GM19395 (cell line): ENCODE data around the gene RTN4.

Experiments used
- ATAC-seq: cut with Tn5 transposase; IDR thresholded peaks from one replicate; pipeline ENCODE4 v1.9.1; 2021; ENCODE audit warnings: mild to moderate bottlenecking, moderate library complexity; ENCODE audit not compliant: unreplicated experiment

Gene RTN4

GRCh38 chr2:54957321-54957999 is 92.8 kb downstream of the RTN4 start:
- no peak for ATAC-seq

- ATAC-seq: no peak
Measured at GRCh38 chr2:54956111-54956627, 94.1 kb downstream of the RTN4 start.

DNA sequence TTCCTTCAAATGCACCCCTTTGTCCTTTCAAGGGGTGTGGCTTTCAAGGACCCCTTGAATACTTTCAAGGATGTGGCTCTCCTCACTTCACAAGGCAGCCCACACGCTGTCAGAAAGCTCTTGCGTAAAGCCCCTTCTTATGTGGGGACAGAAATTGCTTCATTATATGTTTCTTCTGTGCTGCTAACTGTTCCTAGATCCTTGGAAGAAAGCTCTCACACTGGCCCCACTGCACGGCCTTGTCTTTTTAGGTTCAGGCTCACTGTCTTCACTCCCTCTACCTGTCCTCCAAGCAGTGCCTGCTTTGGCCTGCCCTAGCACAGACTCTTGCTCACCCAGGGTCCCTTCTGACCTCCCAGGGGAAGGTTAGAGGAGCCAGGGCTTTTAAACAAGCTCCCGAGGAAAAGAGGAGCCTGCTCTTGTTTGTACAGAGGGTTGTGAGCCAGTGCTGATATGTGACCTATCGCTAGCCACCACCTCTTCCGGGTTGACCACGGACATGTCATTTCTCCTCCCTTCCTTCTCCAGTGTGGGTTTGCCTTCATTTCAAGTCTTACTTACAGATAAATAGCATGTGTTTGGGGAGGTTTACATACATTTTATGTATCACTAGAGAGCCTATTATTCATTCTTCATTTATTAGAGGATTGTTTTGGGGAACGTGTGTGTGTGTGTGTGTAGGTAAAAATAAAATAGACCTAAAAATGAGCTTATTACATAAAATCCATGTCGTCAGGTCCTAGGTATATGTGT is 94.7 kb downstream of the RTN4 start:
- ATAC-seq: no peak

GRCh38 chr2:54954705-54955357 is 95.4 kb downstream of the RTN4 start:
- no peak for ATAC-seq

- ATAC-seq: no peak
Measured at GRCh38 chr2:54954158-54954557, 96.1 kb downstream of the RTN4 start.

DNA sequence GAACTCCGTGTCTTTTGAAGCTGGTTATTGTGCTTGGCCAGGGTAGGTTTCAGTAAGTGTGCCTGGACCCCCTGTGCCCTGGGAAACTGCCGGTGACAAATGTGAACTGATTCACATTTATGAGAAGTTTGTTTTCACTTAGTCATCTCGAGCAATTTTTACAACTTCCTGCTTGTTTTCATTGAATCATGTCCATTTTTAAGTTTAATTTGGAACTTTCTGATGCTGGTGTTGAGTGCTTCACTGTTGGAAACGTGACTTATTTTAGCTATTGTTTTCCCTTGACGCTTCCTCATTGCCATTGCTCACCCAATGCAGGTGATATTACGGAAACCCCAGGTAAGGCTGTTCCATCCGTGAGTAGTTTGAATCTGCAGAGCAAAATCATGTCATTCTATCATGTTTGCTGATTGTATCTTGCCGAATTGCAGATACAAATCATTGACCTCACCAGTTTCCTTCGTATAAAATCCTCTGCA is 97.2 kb downstream of the RTN4 start:
- ATAC-seq: no peak

DNA sequence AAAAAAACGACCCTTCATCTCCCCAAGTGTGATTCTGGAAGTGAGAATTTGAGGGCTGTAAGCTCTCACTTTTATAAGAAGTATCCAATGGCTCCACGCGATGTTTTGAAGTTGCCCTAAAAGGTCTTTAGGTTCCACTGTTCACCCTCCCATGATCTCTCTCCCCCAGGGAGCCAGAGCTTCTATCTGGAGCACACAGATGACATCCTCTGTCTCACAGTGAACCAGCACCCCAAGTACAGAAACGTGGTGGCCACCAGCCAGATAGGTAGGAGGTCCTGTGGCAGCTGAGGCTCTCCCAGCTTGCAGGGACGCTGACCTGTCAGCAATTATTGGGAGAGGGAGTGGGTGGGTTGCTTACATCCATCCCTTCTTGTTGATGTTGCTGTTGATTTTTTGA is 97.8 kb downstream of the RTN4 start:
- no peak for ATAC-seq

DNA sequence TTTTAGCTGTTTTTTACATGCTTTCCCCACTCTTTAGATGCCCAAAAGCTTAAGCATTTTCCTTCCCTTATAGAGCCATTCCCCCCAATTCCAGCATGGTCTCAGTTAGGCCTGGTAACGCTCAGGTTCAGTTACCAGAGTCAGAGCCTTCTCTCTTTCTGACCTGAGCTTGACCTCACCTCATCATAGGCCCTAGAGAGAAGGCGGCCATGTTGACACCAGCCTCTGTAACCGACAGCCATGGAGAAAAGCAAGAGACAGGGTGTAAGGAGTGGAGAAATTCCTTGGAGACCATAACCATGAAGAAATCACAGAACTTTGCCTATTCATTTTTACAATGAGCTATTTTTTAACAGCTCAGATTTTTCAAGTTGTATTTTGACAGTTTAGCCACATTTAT is 99.4 kb downstream of the RTN4 start:
- ATAC-seq: no peak

- no peak for ATAC-seq
Measured at GRCh38 chr2:54949431-54949830, 100.8 kb downstream of the RTN4 start.

DNA sequence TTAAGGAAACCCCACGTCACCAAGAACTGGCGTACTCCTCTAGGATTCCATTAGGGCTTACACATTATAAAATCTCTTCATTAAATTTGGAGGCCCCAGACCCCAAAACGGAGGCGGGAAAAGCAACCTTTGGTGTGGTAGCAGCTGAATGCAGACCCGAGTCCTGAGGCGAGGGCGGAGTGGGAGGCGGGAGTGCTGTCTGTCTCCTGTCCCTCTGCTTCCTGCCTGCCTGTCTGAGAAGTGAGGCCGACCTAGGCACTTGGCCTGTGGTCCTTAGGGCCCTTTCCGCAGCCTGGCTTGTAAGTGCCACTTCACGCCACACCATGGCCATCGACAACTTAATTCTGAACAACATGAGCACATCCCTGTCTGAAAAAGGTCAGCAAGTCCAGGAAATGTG is 102.1 kb downstream of the RTN4 start:
- no peak for ATAC-seq

DNA sequence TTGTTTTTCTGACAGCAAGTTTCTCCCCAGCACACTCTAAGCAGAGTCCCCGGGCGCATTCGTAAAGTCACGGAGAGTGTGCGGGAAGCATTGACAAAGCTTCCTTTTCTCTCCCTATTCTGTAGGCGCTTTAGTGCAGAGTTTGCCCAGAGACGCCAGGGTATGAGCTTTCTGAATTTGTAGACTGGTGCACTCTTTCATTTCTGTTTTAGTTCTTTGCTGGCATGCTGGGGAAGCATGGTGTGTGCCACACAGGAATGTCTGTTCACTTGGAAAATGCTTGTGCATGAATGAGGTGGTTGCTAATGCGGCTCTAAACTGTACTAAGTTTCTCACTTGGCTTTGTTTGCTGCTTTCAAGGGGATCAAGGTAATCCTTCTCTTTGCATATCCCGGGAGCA is 102.6 kb downstream of the RTN4 start:
- no peak for ATAC-seq

DNA sequence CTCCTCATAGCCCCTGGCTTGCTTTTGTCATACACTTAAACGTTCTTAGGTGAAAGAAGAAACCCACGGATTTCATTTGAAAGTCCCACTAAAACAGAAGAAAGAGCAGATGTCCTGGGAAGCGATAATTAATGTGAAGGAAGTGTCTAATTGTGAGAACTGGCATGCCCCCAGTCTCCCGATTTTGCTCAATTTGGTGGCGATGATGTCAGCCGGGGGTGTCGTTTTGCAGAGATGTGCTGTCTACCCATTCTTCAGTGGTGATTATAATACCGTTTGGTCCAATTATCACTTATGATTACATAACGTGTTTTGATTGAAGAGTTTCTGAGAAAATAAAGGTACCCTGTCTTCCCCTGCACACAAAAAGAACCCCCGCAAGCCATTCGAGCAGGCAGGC is 103.1 kb downstream of the RTN4 start:
- no peak for ATAC-seq

- ATAC-seq: no peak
Measured at GRCh38 chr2:54946220-54946805, 103.9 kb downstream of the RTN4 start.

DNA sequence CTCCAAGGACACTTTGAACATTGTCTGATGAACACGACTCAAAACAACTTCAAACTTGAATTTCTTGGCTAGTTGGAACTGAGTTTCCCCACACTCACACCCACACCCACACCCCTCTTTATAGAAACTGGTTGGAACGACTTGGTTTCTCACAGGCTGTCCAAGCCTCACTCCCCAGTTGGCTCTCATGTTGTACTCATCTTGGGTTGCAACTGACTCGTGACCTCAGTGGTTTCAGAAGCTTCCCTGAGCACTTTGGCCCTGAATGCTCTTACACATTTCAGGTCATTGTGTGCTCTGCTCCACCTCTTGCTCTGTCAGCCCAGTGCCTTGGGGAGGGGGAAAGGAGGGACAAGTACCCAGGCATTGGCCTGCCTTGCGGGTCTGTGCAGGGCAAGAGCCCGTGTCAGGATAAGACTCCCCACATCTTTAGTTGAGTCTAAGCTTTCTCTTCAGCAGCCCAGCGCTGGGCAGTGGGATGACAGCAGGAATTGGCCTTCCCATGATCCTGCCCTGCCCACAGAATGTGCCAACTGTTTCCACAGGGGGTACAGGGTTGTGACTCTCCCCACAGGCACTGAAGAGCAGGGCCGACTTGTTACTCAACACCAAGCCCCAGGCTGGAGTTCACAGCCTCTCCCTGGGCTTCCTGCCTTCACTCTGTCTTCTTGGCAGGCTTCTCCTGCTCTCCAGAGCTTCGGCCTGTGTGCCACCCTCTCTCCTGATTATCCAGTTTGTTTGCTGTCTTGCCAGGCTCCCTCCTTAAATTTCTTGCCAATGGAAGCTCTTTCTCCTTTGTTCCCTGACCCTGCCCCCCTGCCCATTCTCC is 104.6 kb downstream of the RTN4 start:
- ATAC-seq: peak; percentile 86

- ATAC-seq: no peak
Measured at GRCh38 chr2:54944724-54945326, 105.4 kb downstream of the RTN4 start.

DNA sequence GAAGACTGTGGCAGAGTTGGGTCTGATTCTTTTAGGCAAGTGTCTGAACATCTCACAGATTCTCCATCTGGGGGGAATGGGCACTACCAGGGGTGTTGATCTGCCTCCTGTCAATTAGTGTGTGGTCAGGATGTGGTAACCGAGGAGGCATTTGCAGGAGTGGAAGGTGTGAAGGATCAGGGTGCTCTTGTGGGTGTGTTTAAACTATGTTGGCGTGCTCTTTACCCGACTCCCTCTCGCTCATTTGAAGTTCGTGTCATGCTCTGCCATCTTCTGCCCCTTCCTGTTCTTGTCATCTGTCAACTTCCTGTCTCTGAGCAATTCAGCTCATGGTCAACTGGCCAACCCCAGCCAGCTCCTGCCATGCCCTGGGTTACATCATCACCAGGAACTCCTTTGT is 107.9 kb downstream of the RTN4 start:
- no peak for ATAC-seq

- no peak for ATAC-seq
Measured at GRCh38 chr2:54941248-54941984, 108.8 kb downstream of the RTN4 start.

DNA sequence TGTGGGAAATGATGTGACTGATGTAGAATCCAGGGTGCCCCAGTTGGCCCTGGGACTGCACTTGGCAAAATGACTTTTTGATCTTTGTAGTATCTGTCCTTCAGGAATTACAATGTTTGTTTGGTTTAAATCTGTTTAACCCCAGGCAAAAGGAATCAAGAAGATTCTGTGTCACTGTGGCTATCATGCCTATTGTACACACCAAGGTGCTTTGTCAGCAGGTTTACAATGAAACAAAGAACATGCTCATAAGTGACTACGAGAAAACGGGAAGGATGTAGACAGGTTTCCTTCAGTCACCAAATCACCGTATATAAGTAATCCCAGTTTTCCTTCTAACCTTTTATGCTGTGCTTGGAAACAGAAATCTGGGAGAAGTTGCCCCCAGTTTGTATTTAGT is 109.5 kb downstream of the RTN4 start:
- no peak for ATAC-seq

DNA sequence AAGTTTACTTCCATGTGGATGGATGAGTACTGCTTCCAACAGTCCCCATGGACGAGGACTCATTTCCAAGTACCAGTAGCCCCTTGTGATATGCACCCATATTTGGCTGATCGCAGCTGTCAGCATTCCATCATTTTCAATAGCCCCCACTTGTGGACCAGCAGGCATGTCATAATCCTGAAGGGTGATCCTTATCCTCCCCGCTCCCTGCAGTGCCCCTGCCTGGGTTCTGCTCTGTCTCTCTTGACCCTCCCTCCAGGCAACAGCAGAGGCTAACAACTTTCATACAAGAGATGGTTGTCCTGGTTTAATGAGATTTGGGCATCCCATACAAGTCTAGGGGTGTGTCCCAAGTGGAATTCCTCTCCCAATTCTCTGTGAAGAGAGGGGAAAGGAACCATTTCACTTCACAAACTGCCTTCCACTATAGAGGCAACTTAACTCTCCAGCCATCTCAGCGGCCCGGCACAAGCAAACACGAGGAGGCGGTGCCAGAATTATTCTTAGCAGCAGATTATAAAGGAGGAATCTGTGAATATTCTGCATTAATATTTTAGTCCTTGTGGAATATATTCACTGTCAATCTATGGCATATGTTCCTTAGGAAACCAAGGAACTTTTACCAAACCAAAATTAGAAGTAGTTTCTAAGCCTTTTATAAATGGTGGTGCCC is 110.7 kb downstream of the RTN4 start:
- ATAC-seq: no peak
